ENCODE data around the gene CRLF1.

CRLF1 gene

GRCh38 chr19:18551631-18552030, 55.0 kb downstream of the CRLF1 start:
- Mint-ChIP-seq H3K36me3 (ENCODE audit: low read depth) (no peaks in the 10 kb centered on the region), H3K27ac (no peak overlapping the region), H3K4me3 (no peak overlapping the region), H3K4me1 (no peaks in the 10 kb centered on the region), H3K9me3 (no peaks in the 10 kb centered on the region), H3K27me3 (ENCODE audit: low read depth) (no peaks in the 10 kb centered on the region)
- TF ChIP-seq, protein P1, sequence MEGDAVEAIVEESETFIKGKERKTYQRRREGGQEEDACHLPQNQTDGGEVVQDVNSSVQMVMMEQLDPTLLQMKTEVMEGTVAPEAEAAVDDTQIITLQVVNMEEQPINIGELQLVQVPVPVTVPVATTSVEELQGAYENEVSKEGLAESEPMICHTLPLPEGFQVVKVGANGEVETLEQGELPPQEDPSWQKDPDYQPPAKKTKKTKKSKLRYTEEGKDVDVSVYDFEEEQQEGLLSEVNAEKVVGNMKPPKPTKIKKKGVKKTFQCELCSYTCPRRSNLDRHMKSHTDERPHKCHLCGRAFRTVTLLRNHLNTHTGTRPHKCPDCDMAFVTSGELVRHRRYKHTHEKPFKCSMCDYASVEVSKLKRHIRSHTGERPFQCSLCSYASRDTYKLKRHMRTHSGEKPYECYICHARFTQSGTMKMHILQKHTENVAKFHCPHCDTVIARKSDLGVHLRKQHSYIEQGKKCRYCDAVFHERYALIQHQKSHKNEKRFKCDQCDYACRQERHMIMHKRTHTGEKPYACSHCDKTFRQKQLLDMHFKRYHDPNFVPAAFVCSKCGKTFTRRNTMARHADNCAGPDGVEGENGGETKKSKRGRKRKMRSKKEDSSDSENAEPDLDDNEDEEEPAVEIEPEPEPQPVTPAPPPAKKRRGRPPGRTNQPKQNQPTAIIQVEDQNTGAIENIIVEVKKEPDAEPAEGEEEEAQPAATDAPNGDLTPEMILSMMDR (IDR thresholded peaks at IDR 0.05; ENCODE audit: unreplicated experiment in 3 of 3), result no peak

DNA sequence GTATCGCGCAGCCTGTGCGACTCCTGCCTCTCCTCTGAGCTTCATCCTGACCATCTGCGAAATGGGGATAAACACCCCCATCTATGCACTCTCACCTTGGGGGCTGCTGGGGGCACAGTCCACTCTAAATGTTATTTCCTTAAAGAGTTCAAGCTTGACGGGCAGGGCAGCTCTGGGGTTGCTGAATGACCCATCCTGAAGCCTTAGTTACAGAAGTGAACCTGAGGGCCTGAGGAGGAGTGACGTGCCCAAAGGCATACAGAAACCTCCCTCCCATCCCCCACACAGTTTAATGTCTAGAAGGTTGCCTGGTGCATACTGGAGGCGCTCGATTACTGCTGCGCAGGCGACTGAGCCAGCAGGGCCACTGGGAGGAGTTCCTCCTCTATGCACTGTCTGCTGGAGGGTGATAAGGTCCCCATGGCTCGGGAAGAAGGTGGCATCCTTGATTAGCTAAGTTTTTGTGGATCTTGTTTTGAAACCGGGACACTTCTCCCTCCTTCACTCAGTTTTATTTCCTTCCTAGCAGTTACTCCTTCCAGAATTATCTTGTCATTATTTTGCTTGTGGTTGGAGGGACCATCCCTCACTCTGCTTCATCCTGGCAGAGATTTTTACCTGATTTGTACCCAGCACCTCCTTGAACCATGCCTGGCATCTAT, 62.7 kb downstream of the CRLF1 start:
- TF ChIP-seq, protein P1 (IDR thresholded peaks at IDR 0.05; ENCODE audit: unreplicated experiment in 3 of 3), result no peak
- Mint-ChIP-seq H3K9me3 (no peaks in the 10 kb centered on the region), H3K4me3 (peak overlapping the region; percentile 87 to 92 (median 90)), H3K4me1 (no peaks in the 10 kb centered on the region), H3K27ac (peak overlapping the region; percentile 50 to 89 (median 54)), H3K36me3 (ENCODE audit: low read depth) (peaks cover 17% of the 10 kb centered on the region), H3K27me3 (ENCODE audit: low read depth) (no peaks in the 10 kb centered on the region)
